HCT116 (cell line): ENCODE measurements around the gene POLR2H. TPM values are rescaled to one million over a fixed set of nuclear protein-coding genes. Genes with fewer than 3 reads are reported as not detected.

Source experiments
- ATAC-seq: fragments of 200-7000 bp; cut with Tn5 transposase; 2 replicates; pipeline ENCODE4 v1.9.1; 2020; ENCODE audit warnings: mild to moderate bottlenecking, moderate library complexity
- BruUV-seq: library from RNA; stranded (reverse); fragments of 400-500 nt; replicated peaks from 2 replicates; lab custom pipeline; 2021; lab: Mats Ljungman, UMichigan
- CTCF ChIA-PET: fragments of 300-600 bp; sonication (Branson Sonifier 250); formaldehyde crosslinking; loops from one replicate; lab custom pipeline; 2021; ENCODE audit warnings: antibody characterized with exemption; lab: Charles Lee
- POLR2A ChIA-PET: fragments of 300-600, 350-600 bp; sonication (Branson Sonifier 250); formaldehyde crosslinking; loops from one replicate; lab custom pipeline; 2021; ENCODE audit warnings: antibody characterized with exemption; lab: Charles Lee
- RAD21 ChIA-PET, 2 experiments: fragments of 300-600 bp; sonication (Branson Sonifier 250); formaldehyde crosslinking; loops; one replicate each; lab custom pipeline; 2023; ENCODE audit warnings: low total read pairs in 2 of 2; ENCODE audit not compliant: uncharacterized antibody in 2 of 2, unreplicated experiment in 2 of 2, low non-redundant PET in 1 of 2; lab: Charles Lee
- DNase-seq: peaks from one replicate; pipeline ENCODE4 v3.0.0-alpha.2; 2010; ENCODE audit warnings: low read depth, low spot score
- H2AFZ ChIP-seq: fragments of 200-600 bp; shearing (Covaris generic), sonication (generic); 2 replicates; pipeline ENCODE4 v1.6.1; 2017; ENCODE audit warnings: low read depth, mixed run types, mixed read lengths, antibody characterized with exemption, low read length; ENCODE audit not compliant: poor library complexity, severe bottlenecking
- H3K27ac ChIP-seq: 2 replicates; pipeline ENCODE4 v1.5.1; 2012; ENCODE audit warnings: low read depth, low read length
- H3K27me3 ChIP-seq: fragments of 200-600 bp; sonication (generic); 2 replicates; pipeline ENCODE4 v1.6.1; 2016; ENCODE audit warnings: mixed run types, low read length, mixed read lengths; ENCODE audit not compliant: insufficient read depth
- H3K36me3 ChIP-seq, 2 experiments: fragments of 200-500 bp in 1 of 2; fragments of 200-600 bp in 1 of 2; sonication (Bioruptor generic) in 1 of 2; sonication (generic) in 1 of 2; 2 replicates each; pipeline versions ENCODE4 v1.5.1 to v1.6.1; 2014 to 2016; ENCODE audit warnings: low read length in 2 of 2, inconsistent platforms in 1 of 2, mixed read lengths in 1 of 2, mixed run types in 1 of 2; ENCODE audit not compliant: insufficient read depth in 2 of 2, control insufficient read depth in 1 of 2
- H3K4me1 ChIP-seq, 2 experiments: fragments of 200-600 bp in 1 of 2; sonication (generic) in 1 of 2; 2 replicates each; pipeline versions ENCODE4 v1.5.1 to v1.6.1; 2012 to 2017; ENCODE audit warnings: low read length in 2 of 2, inconsistent platforms in 1 of 2, mild to moderate bottlenecking in 1 of 2, mixed read lengths in 1 of 2, mixed run types in 1 of 2, moderate library complexity in 1 of 2; ENCODE audit not compliant: insufficient read depth in 2 of 2, control insufficient read depth in 1 of 2
- H3K4me2 ChIP-seq: fragments of 200-600 bp; sonication (generic); 2 replicates; pipeline ENCODE4 v1.6.1; 2017; ENCODE audit warnings: mixed run types, low read length, mixed read lengths
- H3K4me3 ChIP-seq, 2 experiments: fragments of 200-600 bp in 1 of 2; sonication (generic) in 1 of 2; replicated peaks in 1 of 2; 2 replicates each; pipeline ENCODE4 v1.5.1; 2011 to 2016; ENCODE audit warnings: low read length in 2 of 2, control low read depth in 1 of 2, low read depth in 1 of 2, mild to moderate bottlenecking in 1 of 2, mixed read lengths in 1 of 2, mixed run types in 1 of 2
- H3K79me2 ChIP-seq: fragments of 200-600 bp; sonication (generic); 2 replicates; pipeline ENCODE4 v1.6.1; 2017; ENCODE audit warnings: mild to moderate bottlenecking, mixed run types, low read length, moderate library complexity, mixed read lengths; ENCODE audit not compliant: insufficient read depth
- H3K9ac ChIP-seq: fragments of 200-600 bp; sonication (generic); 2 replicates; pipeline ENCODE4 v1.6.1; 2016; ENCODE audit warnings: low read length, mixed read lengths
- H3K9me2 ChIP-seq: fragments of 200-600 bp; sonication (generic), shearing (Covaris generic); 2 replicates; pipeline ENCODE4 v1.6.1; 2017; ENCODE audit warnings: mixed run types, mild to moderate bottlenecking, moderate library complexity; ENCODE audit not compliant: insufficient read depth
- H3K9me3 ChIP-seq, 2 experiments: fragments of 200-500 bp in 1 of 2; fragments of 200-600 bp in 1 of 2; sonication (Bioruptor generic) in 1 of 2; sonication (generic) in 1 of 2; 2 replicates each; pipeline ENCODE4 v1.6.1; 2014 to 2017; ENCODE audit warnings: low read length in 2 of 2, mixed read lengths in 2 of 2, inconsistent platforms in 1 of 2, low read depth in 1 of 2, mild to moderate bottlenecking in 1 of 2, mixed run types in 1 of 2, moderate library complexity in 1 of 2; ENCODE audit not compliant: control insufficient read depth in 1 of 2, insufficient read depth in 1 of 2
- H4K20me1 ChIP-seq: fragments of 200-600 bp; sonication (generic), shearing (Covaris generic); 2 replicates; pipeline ENCODE4 v1.6.1; 2017; ENCODE audit warnings: mixed run types, mild to moderate bottlenecking, moderate library complexity; ENCODE audit not compliant: insufficient read depth
- CBX3 ChIP-seq: IDR thresholded peaks from 2 replicates; pipeline ENCODE4 v1.6.1; 2012; ENCODE audit warnings: low read depth
- CEBPB ChIP-seq: IDR thresholded peaks from 2 replicates; pipeline ENCODE4 v1.6.1; 2012; ENCODE audit warnings: low read depth
- CTCF ChIP-seq, 3 experiments: fragments of 200-600 bp in 1 of 3; sonication (generic) in 1 of 3; IDR thresholded peaks in 2 of 3; conservative IDR thresholded peaks in 1 of 3; 2 replicates each; pipeline ENCODE4 v1.5.1; 2012 to 2017; ENCODE audit warnings: low read depth in 2 of 3, low read length in 2 of 3, antibody characterized with exemption in 1 of 3, borderline replicate concordance in 1 of 3, control low read depth in 1 of 3, mild to moderate bottlenecking in 1 of 3, mixed read lengths in 1 of 3, mixed run types in 1 of 3, moderate library complexity in 1 of 3; ENCODE audit not compliant: insufficient read depth in 1 of 3
- EGR1 ChIP-seq: IDR thresholded peaks from 2 replicates; pipeline ENCODE4 v1.6.1; 2012; ENCODE audit warnings: low read depth
- POLR2A ChIP-seq: IDR thresholded peaks from 2 replicates; pipeline ENCODE4 v1.7.0; 2011; ENCODE audit warnings: borderline replicate concordance; ENCODE audit not compliant: insufficient read depth, insufficient read length; ENCODE audit errors: extremely low read depth
- ZBTB33 ChIP-seq: IDR thresholded peaks from 2 replicates; pipeline ENCODE4 v1.6.1; 2011; ENCODE audit warnings: mild to moderate bottlenecking, low read length, moderate library complexity; ENCODE audit not compliant: insufficient replicate concordance; ENCODE audit errors: extremely low read depth
- ZFX ChIP-seq: fragments of 450-650 bp; IDR thresholded peaks from 2 replicates; pipeline ENCODE4 v1.6.1; 2017
- intact Hi-C: fragments of 100-400 bp; cut with micrococcal nuclease; formaldehyde crosslinking; loops from 2 replicates; pipeline ENCODE4 v1.10.0; 2022
- total RNA-seq: library from RNA; stranded (reverse); gene quantifications from one replicate; pipeline ENCODE4 v1.2.1, GENCODE V29; 2021; ENCODE audit not compliant: unreplicated experiment

The POLR2H gene
- total RNA-seq, 1 experiment from 2014 or later: 156 TPM

- CTCF ChIA-PET: interaction anchor here (0.5 to 6.1 kb wide), 5 partner anchors 25 to 188 kb away, joined by 3 to 152 read pairs (median 4); partner anchors contain the start of gene EPHB3
- Histone ChIP-seq H3K79me2 (no peaks in the 10 kb centered on the region), H3K9me2 (no peaks in the 10 kb centered on the region), H2AFZ (no peak overlapping the region), H3K9ac (no peak overlapping the region), H3K4me2 (peak overlapping the region; percentile 41), H3K27ac (no peak overlapping the region), H3K36me3 (peaks cover 4 to 12% of the 10 kb centered on the region in 2 experiments; a peak in 2 of 4 replicates), H3K4me3 (no peak overlapping the region), H3K27me3 (no peaks in the 10 kb centered on the region), H3K4me1 (peaks cover 5 to 31% of the 10 kb centered on the region in 2 experiments; a peak in 3 of 4 replicates), H4K20me1 (peaks cover 5% of the 10 kb centered on the region; the same call in 1 of the 2 replicates), H3K9me3 (no peaks in the 10 kb centered on the region)
- intact Hi-C loops: loop anchor here (10.0 kb wide), 2 partner anchors 141 to 401 kb away; no protein-coding TSS in a partner anchor
- RAD21 ChIA-PET: no interaction called here
- POLR2A ChIA-PET: no interaction called here
- no TSS peak for BruUV-seq
- DNase-seq (no peak), ATAC-seq (no peak)
- TF ChIP-seq CTCF (IDR thresholded peaks at IDR 0.05 in 2 of 3, conservative IDR thresholded peaks at IDR 0.05 in 1 of 3; ENCODE audit: borderline replicate concordance in 1 of 3, insufficient read depth in 1 of 3, low read depth in 2 of 3, low read length in 2 of 3) (no peak), ZBTB33 (no peak), EGR1 (no peak), CBX3 (no peak), POLR2A (no peak), CEBPB (no peak), ZFX (no peak)
Observed at GRCh38 chr3:184373422-184373821, 11.9 kb downstream of the POLR2H start.
